Stomach (tissue), 4 donors: Measurements from ENCODE around the gene HSD11B1L.

Source experiments
- CTCF ChIP-seq, 7 experiments: fragments of 450-650 bp in 4 of 7; fragments of 200-600 bp in 3 of 7; sonication (generic) in 3 of 7; IDR thresholded peaks; one replicate each; pipeline ENCODE4 v1.5.1; 2016 to 2019; ENCODE audit warnings: antibody characterized with exemption in 7 of 7, control low read depth in 2 of 7, mild to moderate bottlenecking in 1 of 7
- EP300 ChIP-seq: sonication (generic); formaldehyde crosslinking; IDR thresholded peaks from one replicate; pipeline ENCODE4 v1.6.1; 2017; ENCODE audit warnings: antibody characterized with exemption
- POLR2A ChIP-seq, 4 donors: fragments of 450-650 bp; IDR thresholded peaks; one replicate each; pipeline ENCODE4 v1.6.1; 2016; ENCODE audit warnings: antibody characterized with exemption in 4 of 4, control low read depth in 2 of 4, mild to moderate bottlenecking in 1 of 4, moderate library complexity in 1 of 4

GRCh38 chr19:5683177-5683886 lies 2.5 kb downstream of the HSD11B1L start:
- TF ChIP-seq EP300 (no peak), CTCF (IDR thresholded peaks at IDR 0.05) (no peak), POLR2A (IDR thresholded peaks at IDR 0.05) (no peak)
